ENCODE data around the gene PIK3C2G. TPM values are rescaled to one million over a fixed set of nuclear protein-coding genes. Genes with fewer than 3 reads are reported as not detected.

The PIK3C2G gene
- total and polyA plus RNA-seq, 4 donors = 4.9 to 40.1 (median 19.4) TPM

- DNase-seq (ENCODE audit: low spot score) = no peak
- no peak overlapping the region for H3K4me3 ChIP-seq (ENCODE audit: low read depth in 1 of 3, low read length in 3 of 3)
These were observed 33.6 kb downstream of the PIK3C2G start for GRCh38 chr12:18294889-18295288.

More at GRCh38 chr12:18294889-18295288, 33.6 kb downstream of the PIK3C2G start:
- Histone ChIP-seq H3K36me3 (ENCODE audit: control insufficient read depth in 4 of 4, insufficient read depth in 3 of 4, low read depth in 1 of 4, low read length in 3 of 4) (peaks cover 0 to 11% (median 4%) of the 10 kb centered on the region in 4 donors), H3K4me1 (ENCODE audit: control insufficient read depth in 4 of 4, insufficient read depth in 4 of 4, low read length in 3 of 4) (no peaks in the 10 kb centered on the region), H3K27me3 (ENCODE audit: control insufficient read depth in 4 of 4, insufficient read depth in 4 of 4, low read length in 3 of 4) (no peaks in the 10 kb centered on the region), H3K9ac (ENCODE audit: low read depth in 1 of 2, low read length in 2 of 2) (no peak overlapping the region), H3K9me3 (ENCODE audit: control insufficient read depth in 4 of 4, low read length in 3 of 4) (no peaks in the 10 kb centered on the region), H3K27ac (ENCODE audit: low read depth in 1 of 2, low read length in 2 of 2) (no peak overlapping the region)
- TF ChIP-seq REST (IDR thresholded peaks at IDR 0.05) (no peak), HNF4G (IDR thresholded peaks at IDR 0.05) (no peak), ZBTB33 (IDR thresholded peaks at IDR 0.05) (no peak), JUND (IDR thresholded peaks at IDR 0.05) (no peak), NR2F2 (IDR thresholded peaks at IDR 0.05) (no peak), EGR1 (IDR thresholded peaks at IDR 0.05; ENCODE audit: low read depth in 2 of 2) (no peak), SP1 (IDR thresholded peaks at IDR 0.05) (no peak), GABPA (IDR thresholded peaks at IDR 0.05 in 1 of 2, conservative IDR thresholded peaks at IDR 0.05 in 1 of 2) (no peak), RXRA (IDR thresholded peaks at IDR 0.05) (no peak), ATF3 (IDR thresholded peaks at IDR 0.05) (no peak), HNF4A (conservative IDR thresholded peaks at IDR 0.05) (no peak), FOXA1 (IDR thresholded peaks at IDR 0.05) (no peak), YY1 (IDR thresholded peaks at IDR 0.05) (no peak), CTCF (IDR thresholded peaks at IDR 0.05; ENCODE audit: low read depth, low read length, missing input control) (no peak), TAF1 (conservative IDR thresholded peaks at IDR 0.05) (no peak), MAX (IDR thresholded peaks at IDR 0.05) (no peak), RAD21 (IDR thresholded peaks at IDR 0.05) (no peak), FOXA2 (IDR thresholded peaks at IDR 0.05) (no peak)
